ENCODE data around the gene ADA. TPM values are rescaled to one million over a fixed set of nuclear protein-coding genes. Genes with fewer than 3 reads are reported as not detected.

Gene ADA
- total RNA-seq, 2 donors from 2014 or later: 30.4 to 32.5 TPM

GRCh38 chr20:44629017-44629385 lies 22.5 kb downstream of the ADA start:
- Mint-ChIP-seq H3K4me1 (peaks cover 4% of the 10 kb centered on the region), H3K9me3 (no peaks in the 10 kb centered on the region), H3K27ac (no peak overlapping the region), H3K36me3 (ENCODE audit: low read depth) (peaks cover 32% of the 10 kb centered on the region), H3K4me3 (no peak overlapping the region), H3K27me3 (no peaks in the 10 kb centered on the region)
- ATAC-seq (replicated peaks): no peak

DNA sequence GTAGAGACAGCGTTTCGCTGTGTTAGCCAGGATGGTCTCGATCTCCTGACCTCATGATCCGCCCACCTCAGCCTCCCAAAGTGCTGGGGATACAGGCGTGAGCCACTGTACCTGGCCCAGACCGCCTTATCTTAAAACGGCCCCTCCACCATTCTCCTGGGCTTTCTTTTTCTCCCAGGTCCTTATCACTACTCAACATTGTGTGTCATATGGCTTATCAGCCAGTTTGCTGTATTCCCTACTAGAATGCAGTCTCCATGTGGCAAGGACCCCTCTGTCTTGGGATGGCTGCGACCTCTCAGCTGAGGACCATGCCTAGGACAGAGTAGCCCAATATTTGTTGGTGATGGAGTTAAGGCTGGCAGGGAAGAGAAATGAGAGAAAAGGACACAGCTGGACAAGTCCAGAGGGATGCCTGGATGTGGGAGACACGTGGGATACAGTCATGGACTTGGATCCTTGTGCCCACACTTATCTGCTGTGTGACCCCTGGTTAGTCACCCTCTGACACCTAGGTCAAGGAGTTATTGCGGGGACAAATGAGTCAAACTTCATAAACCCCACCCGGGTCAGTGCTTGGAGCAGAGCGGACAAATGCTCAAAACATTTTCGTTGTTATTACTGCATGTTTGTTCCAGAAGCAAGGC lies 24.0 kb downstream of the ADA start:
- Mint-ChIP-seq H3K9me3 (no peaks in the 10 kb centered on the region), H3K4me1 (peaks cover 4% of the 10 kb centered on the region), H3K27me3 (no peaks in the 10 kb centered on the region), H3K4me3 (no peak overlapping the region), H3K36me3 (ENCODE audit: low read depth) (peaks cover 44% of the 10 kb centered on the region), H3K27ac (peak overlapping the region; percentile 48)
- ATAC-seq (replicated peaks): no peak

GRCh38 chr20:44626278-44626677 lies 25.2 kb downstream of the ADA start:
- Mint-ChIP-seq H3K4me3 (no peak overlapping the region), H3K27me3 (no peaks in the 10 kb centered on the region), H3K4me1 (no peaks in the 10 kb centered on the region), H3K9me3 (no peaks in the 10 kb centered on the region), H3K27ac (peak overlapping the region; percentile 48), H3K36me3 (ENCODE audit: low read depth) (peaks cover 56% of the 10 kb centered on the region)
- no peak for ATAC-seq (replicated peaks)

DNA sequence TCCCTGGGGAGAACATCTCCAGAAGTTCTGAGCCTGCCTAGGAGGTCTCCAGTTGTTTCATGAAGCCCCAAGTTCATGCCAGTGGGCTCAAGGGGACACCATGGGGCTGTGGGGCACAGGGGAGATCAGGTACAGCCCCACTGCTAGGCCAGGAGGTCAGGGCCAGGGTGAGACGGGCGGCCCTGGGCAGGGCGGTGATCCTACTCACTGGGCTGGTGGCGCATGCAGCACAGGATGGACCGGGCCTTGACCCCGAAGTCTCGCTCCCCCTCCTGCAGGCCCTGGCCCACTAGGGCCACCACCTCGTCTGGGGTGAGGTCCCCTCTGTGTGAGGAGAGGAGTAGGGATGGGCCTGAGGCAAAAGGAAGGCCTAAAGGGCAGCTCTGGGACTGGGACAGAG lies 26.1 kb downstream of the ADA start:
- peaks cover 63% of the 10 kb centered on the region for H3K36me3 Mint-ChIP-seq (ENCODE audit: low read depth)
- ATAC-seq (replicated peaks): no peak
- no peak overlapping the region for H3K4me3 Mint-ChIP-seq
- no peaks in the 10 kb centered on the region for H3K27me3 Mint-ChIP-seq
- no peaks in the 10 kb centered on the region for H3K4me1 Mint-ChIP-seq
- no peaks in the 10 kb centered on the region for H3K9me3 Mint-ChIP-seq
- H3K27ac Mint-ChIP-seq: peak overlapping the region; percentile 30

DNA sequence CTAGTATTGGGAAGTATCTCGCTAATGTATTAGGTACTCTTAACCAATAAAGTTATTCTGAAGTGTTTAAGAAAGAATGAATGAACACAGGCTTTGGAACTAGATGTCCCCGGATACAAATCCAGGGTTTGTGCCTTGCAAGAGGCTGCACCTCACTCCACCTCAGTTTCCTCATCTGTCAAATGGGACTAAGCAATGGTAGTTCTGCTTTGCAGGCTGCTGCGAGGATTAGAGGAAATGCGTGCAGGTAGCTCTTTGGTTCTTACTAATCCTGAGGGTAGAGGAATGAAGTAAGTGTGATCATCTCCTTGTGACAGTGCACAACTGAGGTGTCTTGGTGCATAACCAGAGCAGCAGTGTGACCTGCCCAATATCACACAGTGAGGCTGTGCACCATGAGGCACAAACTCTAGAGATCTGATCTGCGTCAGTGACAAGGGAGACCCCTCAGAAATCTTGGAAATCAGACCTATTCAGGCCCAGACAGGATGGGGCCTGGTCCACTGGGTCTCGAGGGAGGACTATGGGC lies 26.7 kb downstream of the ADA start:
- H3K4me3 Mint-ChIP-seq: no peak overlapping the region
- ATAC-seq (replicated peaks): no peak
- peak overlapping the region; percentile 30 for H3K27ac Mint-ChIP-seq
- no peaks in the 10 kb centered on the region for H3K9me3 Mint-ChIP-seq
- no peaks in the 10 kb centered on the region for H3K27me3 Mint-ChIP-seq
- no peaks in the 10 kb centered on the region for H3K4me1 Mint-ChIP-seq
- H3K36me3 Mint-ChIP-seq (ENCODE audit: low read depth): peaks cover 63% of the 10 kb centered on the region

DNA sequence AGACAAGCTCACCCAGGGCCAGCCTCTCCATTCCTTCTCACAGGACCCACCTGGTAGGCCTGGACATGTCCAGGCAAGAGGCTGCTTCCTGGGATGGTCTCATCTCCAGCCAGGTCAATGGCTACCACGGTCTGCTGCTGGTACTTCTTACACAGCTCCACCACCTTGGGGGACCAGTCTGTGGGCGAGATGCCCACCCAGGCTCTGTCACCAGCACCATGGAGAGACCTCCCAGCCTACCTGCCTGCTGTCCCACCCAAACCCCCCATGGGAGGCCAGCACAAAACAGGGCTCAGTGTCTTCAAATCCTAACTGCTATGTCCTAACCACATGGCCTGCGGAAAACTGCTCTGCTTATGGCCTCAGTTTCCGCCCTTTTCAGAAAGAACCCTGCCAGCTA lies 27.3 kb downstream of the ADA start:
- no peak overlapping the region for H3K4me3 Mint-ChIP-seq
- ATAC-seq (replicated peaks): no peak
- H3K27ac Mint-ChIP-seq: no peak overlapping the region
- no peaks in the 10 kb centered on the region for H3K9me3 Mint-ChIP-seq
- peaks cover 68% of the 10 kb centered on the region for H3K36me3 Mint-ChIP-seq (ENCODE audit: low read depth)
- no peaks in the 10 kb centered on the region for H3K27me3 Mint-ChIP-seq
- H3K4me1 Mint-ChIP-seq: no peaks in the 10 kb centered on the region

GRCh38 chr20:44622501-44623270 lies 28.8 kb downstream of the ADA start:
- Mint-ChIP-seq H3K4me3 (no peak overlapping the region), H3K4me1 (peaks cover 7% of the 10 kb centered on the region), H3K36me3 (ENCODE audit: low read depth) (peaks cover 74% of the 10 kb centered on the region)

DNA sequence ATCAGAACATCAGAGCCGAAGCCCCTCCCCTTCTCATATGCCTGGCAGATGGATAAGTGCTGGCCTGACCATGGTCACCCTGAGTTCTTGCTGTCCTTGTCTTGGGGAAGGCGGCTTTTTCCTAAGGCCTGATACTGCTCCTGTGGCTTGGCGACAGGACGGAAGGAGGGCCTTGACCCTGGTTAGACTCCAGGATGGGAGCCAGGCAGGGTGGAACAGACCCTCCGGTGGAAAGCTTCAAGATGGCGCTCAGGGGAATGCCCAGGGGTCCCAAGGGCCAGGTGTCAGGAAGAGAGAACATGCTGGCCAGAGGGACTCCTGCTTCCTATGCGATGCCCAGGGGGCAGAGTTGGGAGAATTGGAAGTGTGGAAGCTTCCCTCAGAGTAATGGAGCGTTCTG lies 29.6 kb downstream of the ADA start:
- ATAC-seq (replicated peaks): no peak
- Mint-ChIP-seq H3K4me3 (no peak overlapping the region), H3K27me3 (no peaks in the 10 kb centered on the region), H3K36me3 (ENCODE audit: low read depth) (peaks cover 71% of the 10 kb centered on the region), H3K9me3 (no peaks in the 10 kb centered on the region), H3K4me1 (peaks cover 7% of the 10 kb centered on the region), H3K27ac (no peak overlapping the region)

More at GRCh38 chr20:44622501-44623270, 28.8 kb downstream of the ADA start:
- Mint-ChIP-seq H3K27ac (no peak overlapping the region), H3K9me3 (no peaks in the 10 kb centered on the region), H3K27me3 (no peaks in the 10 kb centered on the region)
- no peak for ATAC-seq (replicated peaks)

- Mint-ChIP-seq H3K4me1 (peaks cover 9% of the 10 kb centered on the region), H3K4me3 (no peak overlapping the region), H3K27me3 (no peaks in the 10 kb centered on the region), H3K36me3 (ENCODE audit: low read depth) (peaks cover 71% of the 10 kb centered on the region), H3K9me3 (no peaks in the 10 kb centered on the region), H3K27ac (no peak overlapping the region)
- no peak for ATAC-seq (replicated peaks)
Observed at GRCh38 chr20:44621325-44621724, 30.2 kb downstream of the ADA start.

DNA sequence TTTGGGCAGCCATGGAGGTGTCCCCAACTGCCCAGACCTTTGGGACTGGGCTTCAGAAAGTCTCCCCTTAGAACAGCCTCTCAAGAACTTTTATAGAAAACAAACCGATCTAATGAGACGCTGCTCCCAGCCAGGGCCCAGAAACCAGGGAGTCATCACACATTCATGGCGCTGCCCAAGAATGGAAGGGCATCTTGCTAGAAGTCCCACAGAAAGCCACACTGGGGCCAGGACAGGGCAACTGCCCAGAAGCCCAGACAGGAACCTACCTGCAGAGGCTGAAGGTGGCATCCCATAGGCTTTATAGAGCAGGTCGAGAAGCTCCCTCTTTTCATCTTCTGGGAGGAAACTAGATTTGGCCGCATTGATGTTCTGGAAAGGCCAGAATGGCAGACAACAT lies 31.5 kb downstream of the ADA start:
- H3K27me3 Mint-ChIP-seq: no peaks in the 10 kb centered on the region
- H3K36me3 Mint-ChIP-seq (ENCODE audit: low read depth): peaks cover 71% of the 10 kb centered on the region
- H3K4me1 Mint-ChIP-seq: peaks cover 21% of the 10 kb centered on the region
- H3K4me3 Mint-ChIP-seq: no peak overlapping the region
- no peak for ATAC-seq (replicated peaks)
- no peak overlapping the region for H3K27ac Mint-ChIP-seq
- no peaks in the 10 kb centered on the region for H3K9me3 Mint-ChIP-seq

- H3K27me3 Mint-ChIP-seq: no peaks in the 10 kb centered on the region
- H3K9me3 Mint-ChIP-seq: no peaks in the 10 kb centered on the region
- peaks cover 22% of the 10 kb centered on the region for H3K4me1 Mint-ChIP-seq
- H3K4me3 Mint-ChIP-seq: no peak overlapping the region
- H3K27ac Mint-ChIP-seq: peak overlapping the region; percentile 49
- H3K36me3 Mint-ChIP-seq (ENCODE audit: low read depth): peaks cover 68% of the 10 kb centered on the region
- ATAC-seq (replicated peaks): no peak
Observed at GRCh38 chr20:44619294-44619693, 32.2 kb downstream of the ADA start.

GRCh38 chr20:44618318-44618731 lies 33.2 kb downstream of the ADA start:
- H3K4me3 Mint-ChIP-seq: peak overlapping the region; percentile 40
- H3K27me3 Mint-ChIP-seq: no peaks in the 10 kb centered on the region
- peak overlapping the region; percentile 61 for H3K27ac Mint-ChIP-seq
- H3K9me3 Mint-ChIP-seq: no peaks in the 10 kb centered on the region
- ATAC-seq (replicated peaks): peak; percentile 85
- peaks cover 68% of the 10 kb centered on the region for H3K36me3 Mint-ChIP-seq (ENCODE audit: low read depth)
- peaks cover 22% of the 10 kb centered on the region for H3K4me1 Mint-ChIP-seq

DNA sequence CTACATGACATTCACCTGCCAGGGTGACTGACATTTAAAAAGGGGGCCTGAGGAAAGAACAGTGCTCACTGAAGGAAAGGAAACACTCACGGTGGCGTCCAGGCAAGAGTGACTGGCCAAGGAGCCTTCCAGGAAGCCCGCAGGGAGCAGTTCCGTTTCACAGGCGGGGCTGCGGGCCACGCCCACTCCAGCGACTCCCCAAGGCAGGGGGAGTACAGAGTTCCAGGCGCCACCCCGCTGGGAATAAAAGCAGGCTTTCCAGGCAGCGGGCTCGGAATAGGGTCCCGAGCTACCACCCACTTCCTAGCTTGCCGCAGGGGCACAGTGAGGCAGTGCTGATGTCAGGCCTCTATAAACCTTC lies 34.9 kb downstream of the ADA start:
- Mint-ChIP-seq H3K27ac (peak overlapping the region; percentile 82), H3K4me1 (peaks cover 22% of the 10 kb centered on the region), H3K4me3 (no peak overlapping the region), H3K9me3 (no peaks in the 10 kb centered on the region), H3K36me3 (ENCODE audit: low read depth) (peaks cover 51% of the 10 kb centered on the region), H3K27me3 (no peaks in the 10 kb centered on the region)
- no peak for ATAC-seq (replicated peaks)

- H3K27me3 Mint-ChIP-seq: no peaks in the 10 kb centered on the region
- H3K4me3 Mint-ChIP-seq: peak overlapping the region; percentile 15
- ATAC-seq (replicated peaks): no peak
- no peaks in the 10 kb centered on the region for H3K9me3 Mint-ChIP-seq
- peaks cover 45% of the 10 kb centered on the region for H3K36me3 Mint-ChIP-seq (ENCODE audit: low read depth)
- H3K4me1 Mint-ChIP-seq: peaks cover 22% of the 10 kb centered on the region
- peak overlapping the region; percentile 82 for H3K27ac Mint-ChIP-seq
Observed at GRCh38 chr20:44615876-44616603, 35.5 kb downstream of the ADA start.
